ENCODE results near the gene PFKFB2.
"Not testable (repeated sequence)": the region's sequence is repeated elsewhere in the genome, so short reads cannot be mapped to it uniquely, and the experiment has no call there.

PFKFB2 gene

GRCh38 chr1:207041397-207041796 lies 11.7 kb upstream of the PFKFB2 start:
- DNase-seq, result not testable (repeated sequence)

- DNase-seq, result no peak
Measured at GRCh38 chr1:207045453-207045852, 7.6 kb upstream of the PFKFB2 start.

GRCh38 chr1:207047505-207047904 lies 5.6 kb upstream of the PFKFB2 start:
- DNase-seq, result no peak

- no peak for DNase-seq
Measured at GRCh38 chr1:207048041-207048440, 5.0 kb upstream of the PFKFB2 start.

- DNase-seq, result no peak
Measured at GRCh38 chr1:207049054-207049453, 4.0 kb upstream of the PFKFB2 start.

- DNase-seq, result no peak
Measured at GRCh38 chr1:207049514-207049913, 3.6 kb upstream of the PFKFB2 start.

- peak; percentile 49 to 77 for DNase-seq
Measured at GRCh38 chr1:207049974-207050391, 3.1 kb upstream of the PFKFB2 start.

GRCh38 chr1:207050480-207051190 lies 2.4 kb upstream of the PFKFB2 start:
- DNase-seq, result peak; percentile 85 to 97

- DNase-seq, result no peak
Measured at GRCh38 chr1:207051191-207051943, 1.7 kb upstream of the PFKFB2 start, which contains the start of gene YOD1. YOD1 (minus strand) TSS chr1:207051208; CDS start chr1:207051030, 178 bp downstream.

GRCh38 chr1:207054491-207054890 lies 1.4 kb downstream of the PFKFB2 start:
- DNase-seq, result peak in 1 of 2 donors; percentile 9

GRCh38 chr1:207055386-207056001 lies 2.4 kb downstream of the PFKFB2 start:
- no peak for DNase-seq

- no peak for DNase-seq
Measured at GRCh38 chr1:207056673-207057072, 3.6 kb downstream of the PFKFB2 start.

GRCh38 chr1:207058252-207058651 lies 5.2 kb downstream of the PFKFB2 start:
- no peak for DNase-seq

GRCh38 chr1:207058878-207059867 lies 6.1 kb downstream of the PFKFB2 start:
- DNase-seq, result no peak

- DNase-seq, result no peak
Measured at GRCh38 chr1:207059881-207060280, 6.8 kb downstream of the PFKFB2 start.

- DNase-seq, result no peak
Measured at GRCh38 chr1:207060596-207060995, 7.5 kb downstream of the PFKFB2 start.

- DNase-seq, result no peak
Measured at GRCh38 chr1:207062058-207062457, 9.0 kb downstream of the PFKFB2 start.

- no peak for DNase-seq
Measured at GRCh38 chr1:207063014-207063413, 9.9 kb downstream of the PFKFB2 start.

GRCh38 chr1:207064561-207064960 lies 11.5 kb downstream of the PFKFB2 start:
- no peak for DNase-seq

- DNase-seq, result no peak
Measured at GRCh38 chr1:207067185-207067584, 14.1 kb downstream of the PFKFB2 start.

- no peak for DNase-seq
Measured at GRCh38 chr1:207067665-207068064, 14.6 kb downstream of the PFKFB2 start.

GRCh38 chr1:207069061-207069460 lies 16.0 kb downstream of the PFKFB2 start:
- DNase-seq, result peak in 1 of 2 donors; percentile 6

All from inflammatory macrophage treated with lipopolysaccharide for 1 hour (primary cell).